Body of pancreas (tissue), 4 donors: ENCODE data around the gene ISCA2. TPM values are rescaled to one million over a fixed set of nuclear protein-coding genes. Genes with fewer than 3 reads are reported as not detected.
A peak's percentile ranks its signal among the peaks of the same experiment; 100 is the strongest.

Source experiments
- ATAC-seq: fragments of 150-250 bp; one replicate; pipeline ENCODE4 v1.9.1; 2016
- DNase-seq, 4 donors: peaks; one replicate each; pipeline ENCODE4 v3.0.0-alpha.2; 2019
- H3K27ac ChIP-seq, 4 donors: fragments of 200-600 bp; sonication (generic); 1 replicate in 3 of 4; 2 replicates in 1 of 4; pipeline versions ENCODE4 v1.5.1 to v1.6.1; 2016 to 2019; ENCODE audit warnings: mild to moderate bottlenecking in 1 of 4, mixed read lengths in 1 of 4, moderate library complexity in 1 of 4
- H3K27me3 ChIP-seq, 2 donors: fragments of 200-600 bp; sonication (generic); one replicate each; pipeline ENCODE4 v1.6.0; 2016; ENCODE audit warnings: mild to moderate bottlenecking in 1 of 2
- H3K36me3 ChIP-seq, 2 donors: fragments of 200-600 bp; sonication (generic); replicated peaks in 1 of 2; 2 replicates each; pipeline ENCODE4 v1.5.1; 2016; ENCODE audit warnings: low read depth in 2 of 2; ENCODE audit not compliant: insufficient read depth in 1 of 2
- H3K4me1 ChIP-seq: fragments of 200-600 bp; sonication (generic); one replicate; pipeline ENCODE4 v1.6.0; 2016
- H3K4me3 ChIP-seq, 2 donors: fragments of 200-600 bp; sonication (generic); 1 replicate in 1 of 2; 2 replicates in 1 of 2; pipeline ENCODE4 v1.5.1; 2016 to 2019
- H3K9me3 ChIP-seq, 3 donors: fragments of 200-600 bp; sonication (generic); 1 replicate in 2 of 3; 2 replicates in 1 of 3; pipeline ENCODE4 v1.5.1; 2016
- POLR2A ChIP-seq, 3 donors: fragments of 450-650 bp; IDR thresholded peaks; one replicate each; pipeline ENCODE4 v1.6.1; 2016; ENCODE audit warnings: antibody characterized with exemption in 3 of 3, mild to moderate bottlenecking in 2 of 3
- WGBS, 2 donors: methylation state at CpG; one replicate each; pipeline ENCODE4 v1.1.5; 2017; 5-methylcytosine and 5-hydroxymethylcytosine counted together
- intact Hi-C: fragments of 100-400 bp; cut with DNase I; formaldehyde crosslinking; loops from one replicate; pipeline ENCODE4 v1.15.1; 2023
- total RNA-seq, 2 donors: library from RNA; depleted of rRNA; stranded (reverse); fragments of >200 nt; gene quantifications; one replicate each; pipeline ENCODE4 v1.1.0, GENCODE V29; 2016
- TF ChIP-seq, protein P1 (sequence below), 7 experiments: fragments of 450-650 bp in 4 of 7; fragments of 200-600 bp in 3 of 7; sonication (generic) in 3 of 7; IDR thresholded peaks; one replicate each; pipeline ENCODE4 v1.5.1; 2016 to 2019; ENCODE audit warnings: antibody characterized with exemption in 7 of 7

Gene ISCA2
- total RNA-seq, 2 donors from 2014 or later = 4.3 to 17.6 TPM

GRCh38 chr14:74510959-74511409 lies 17.4 kb downstream of the ISCA2 start:
- DNase-seq (no peak), ATAC-seq (no peak)
- H3K27ac ChIP-seq = no peak overlapping the region
- TF ChIP-seq, protein P1, sequence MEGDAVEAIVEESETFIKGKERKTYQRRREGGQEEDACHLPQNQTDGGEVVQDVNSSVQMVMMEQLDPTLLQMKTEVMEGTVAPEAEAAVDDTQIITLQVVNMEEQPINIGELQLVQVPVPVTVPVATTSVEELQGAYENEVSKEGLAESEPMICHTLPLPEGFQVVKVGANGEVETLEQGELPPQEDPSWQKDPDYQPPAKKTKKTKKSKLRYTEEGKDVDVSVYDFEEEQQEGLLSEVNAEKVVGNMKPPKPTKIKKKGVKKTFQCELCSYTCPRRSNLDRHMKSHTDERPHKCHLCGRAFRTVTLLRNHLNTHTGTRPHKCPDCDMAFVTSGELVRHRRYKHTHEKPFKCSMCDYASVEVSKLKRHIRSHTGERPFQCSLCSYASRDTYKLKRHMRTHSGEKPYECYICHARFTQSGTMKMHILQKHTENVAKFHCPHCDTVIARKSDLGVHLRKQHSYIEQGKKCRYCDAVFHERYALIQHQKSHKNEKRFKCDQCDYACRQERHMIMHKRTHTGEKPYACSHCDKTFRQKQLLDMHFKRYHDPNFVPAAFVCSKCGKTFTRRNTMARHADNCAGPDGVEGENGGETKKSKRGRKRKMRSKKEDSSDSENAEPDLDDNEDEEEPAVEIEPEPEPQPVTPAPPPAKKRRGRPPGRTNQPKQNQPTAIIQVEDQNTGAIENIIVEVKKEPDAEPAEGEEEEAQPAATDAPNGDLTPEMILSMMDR (IDR thresholded peaks at IDR 0.05) = no peak
- TF ChIP-seq POLR2A (IDR thresholded peaks at IDR 0.05) = no peak
- H3K9me3 ChIP-seq = no peaks in the 10 kb centered on the region
- intact Hi-C loops = no loop called here
- no peak overlapping the region for H3K4me3 ChIP-seq
- no peaks in the 10 kb centered on the region for H3K27me3 ChIP-seq
- no peaks in the 10 kb centered on the region for H3K36me3 ChIP-seq
- 68 to 76% methylated on average over 8 to 9 of the region's 10 CpGs for WGBS, 2 donors
- H3K4me1 ChIP-seq = no peaks in the 10 kb centered on the region

GRCh38 chr14:74511966-74512830 lies 18.6 kb downstream of the ISCA2 start:
- intact Hi-C loops = no loop called here
- H3K4me3 ChIP-seq = no peak overlapping the region
- no peaks in the 10 kb centered on the region for H3K4me1 ChIP-seq
- H3K9me3 ChIP-seq = no peaks in the 10 kb centered on the region
- H3K36me3 ChIP-seq = no peaks in the 10 kb centered on the region
- no peak overlapping the region for H3K27ac ChIP-seq
- 88 to 90% methylated on average over 9 to 10 of the region's 10 CpGs for WGBS, 2 donors
- no peak for ATAC-seq
- no peak for DNase-seq
- TF ChIP-seq, protein P1 (IDR thresholded peaks at IDR 0.05) = no peak
- no peak for TF ChIP-seq POLR2A (IDR thresholded peaks at IDR 0.05)
- no peaks in the 10 kb centered on the region for H3K27me3 ChIP-seq

- TF ChIP-seq, protein P1 (IDR thresholded peaks at IDR 0.05) = no peak
- TF ChIP-seq POLR2A (IDR thresholded peaks at IDR 0.05) = no peak
- no peak overlapping the region for H3K27ac ChIP-seq
- DNase-seq (peak in 2 of 4 donors; percentile 26 to 40), ATAC-seq (peak; percentile 24)
- intact Hi-C loops = no loop called here
- H3K4me1 ChIP-seq = no peaks in the 10 kb centered on the region
- WGBS, 2 donors = 60 to 78% methylated on average over 13 of the region's 13 CpGs
- H3K36me3 ChIP-seq = no peaks in the 10 kb centered on the region
- H3K27me3 ChIP-seq = no peaks in the 10 kb centered on the region
- no peaks in the 10 kb centered on the region for H3K9me3 ChIP-seq
- H3K4me3 ChIP-seq = no peak overlapping the region
Observed at GRCh38 chr14:74514471-74514941, 20.9 kb downstream of the ISCA2 start.

DNA sequence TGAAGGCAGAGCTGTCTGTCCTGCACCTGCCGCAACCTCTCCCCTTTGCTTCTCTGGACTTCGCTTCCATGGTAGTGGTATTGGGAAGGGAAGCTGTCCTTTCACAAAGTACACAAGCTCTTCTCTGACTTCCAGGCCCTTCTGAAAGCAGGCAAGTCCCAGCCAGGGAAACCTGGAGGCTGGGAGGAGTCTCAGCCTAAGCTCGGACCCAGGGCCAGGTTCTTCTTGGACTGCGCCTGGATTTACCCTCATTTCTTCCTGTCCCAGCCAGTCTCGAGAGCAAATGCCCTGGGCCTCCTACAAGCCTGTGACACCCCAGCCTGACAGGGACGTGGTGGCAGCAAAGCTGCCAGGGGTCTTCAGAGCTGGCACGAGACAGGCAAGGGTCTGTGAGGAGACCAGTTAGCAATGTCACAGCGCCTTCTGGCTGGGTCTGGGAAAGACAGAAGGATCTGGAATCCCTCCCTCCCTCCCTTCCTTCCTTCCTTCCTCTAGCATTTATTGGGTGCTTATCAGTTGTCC lies 22.4 kb downstream of the ISCA2 start:
- TF ChIP-seq, protein P1 (IDR thresholded peaks at IDR 0.05) = no peak
- TF ChIP-seq POLR2A (IDR thresholded peaks at IDR 0.05) = no peak
- 87 to 100% methylated on average over 6 to 8 of the region's 8 CpGs for WGBS, 2 donors
- H3K4me1 ChIP-seq = no peaks in the 10 kb centered on the region
- H3K27ac ChIP-seq = no peak overlapping the region
- DNase-seq (no peak), ATAC-seq (no peak)
- H3K27me3 ChIP-seq = no peaks in the 10 kb centered on the region
- H3K4me3 ChIP-seq = no peak overlapping the region
- intact Hi-C loops = no loop called here
- no peaks in the 10 kb centered on the region for H3K36me3 ChIP-seq
- no peaks in the 10 kb centered on the region for H3K9me3 ChIP-seq
